ENCODE data around the gene ROBO2.

Gene ROBO2

DNA sequence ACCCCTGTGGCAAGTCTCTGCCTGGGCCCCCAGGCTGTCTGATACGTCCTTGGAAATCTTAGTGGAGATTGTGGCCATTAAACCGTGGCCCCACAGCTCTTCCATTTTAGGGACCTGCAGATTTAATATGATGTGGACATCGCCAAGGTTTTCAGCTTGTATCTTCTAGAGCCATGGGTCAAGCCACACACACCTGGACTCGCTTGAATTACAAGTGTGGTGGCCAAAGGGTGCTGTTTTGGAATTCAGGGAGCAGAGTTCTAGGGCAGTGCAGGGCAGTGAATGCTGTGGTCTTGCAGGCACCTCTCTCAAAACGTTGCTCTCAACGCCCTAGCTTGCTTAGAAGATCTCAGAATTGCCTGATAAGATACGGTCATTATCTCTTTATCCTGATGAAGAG is 211.2 kb downstream of the ROBO2 start:
- H3K9ac ChIP-seq (ENCODE audit: low read length): no peak overlapping the region; the same call in 1 of the 2 replicates
- no peak overlapping the region; the same call in 1 of the 2 replicates for H3K4me2 ChIP-seq (ENCODE audit: low read length)
- H3K9me3 ChIP-seq (ENCODE audit: low read length): no peaks in the 10 kb centered on the region
- no peaks in the 10 kb centered on the region for H3F3A ChIP-seq (ENCODE audit: insufficient read depth, low read length)
- H3K9me2 ChIP-seq (ENCODE audit: low read depth, low read length): no peaks in the 10 kb centered on the region
- peaks cover 91% of the 10 kb centered on the region for H3K4me1 ChIP-seq (ENCODE audit: insufficient read depth, low read length, severe bottlenecking)
- H4K20me1 ChIP-seq (ENCODE audit: insufficient read depth, low read length): no peaks in the 10 kb centered on the region
- H3K4me3 ChIP-seq (ENCODE audit: low read depth, low read length, poor library complexity, severe bottlenecking): no peak overlapping the region
- no peaks in the 10 kb centered on the region for H3K27me3 ChIP-seq (ENCODE audit: insufficient read depth, low read length)
- no peaks in the 10 kb centered on the region for H3K79me2 ChIP-seq (ENCODE audit: insufficient read depth, low read length)
- no peak for TF ChIP-seq CTCF (IDR thresholded peaks at IDR 0.05; ENCODE audit: low read length)
- TF ChIP-seq EZH2 (IDR thresholded peaks at IDR 0.05; ENCODE audit: borderline replicate concordance, low read length): no peak
- H3K36me3 ChIP-seq (ENCODE audit: insufficient read depth, low read length): no peaks in the 10 kb centered on the region
- peak overlapping the region; percentile 39; the same call in 1 of the 2 replicates for H2AFZ ChIP-seq (ENCODE audit: low read length)
- H3K27ac ChIP-seq (ENCODE audit: low read depth, low read length, poor library complexity, severe bottlenecking): peak overlapping the region; percentile 53

GRCh38 chr3:77254967-77255831 is 215.3 kb downstream of the ROBO2 start:
- peak overlapping the region; percentile 63 for H3K4me2 ChIP-seq (ENCODE audit: low read length)

More at GRCh38 chr3:77254967-77255831, 215.3 kb downstream of the ROBO2 start:
- Histone ChIP-seq H3K9me2 (ENCODE audit: low read depth, low read length) (no peaks in the 10 kb centered on the region), H2AFZ (ENCODE audit: low read length) (peak overlapping the region; percentile 71), H3K4me1 (ENCODE audit: insufficient read depth, low read length, severe bottlenecking) (peaks cover 70% of the 10 kb centered on the region), H3K27me3 (ENCODE audit: insufficient read depth, low read length) (no peaks in the 10 kb centered on the region), H3K4me3 (ENCODE audit: low read depth, low read length, poor library complexity, severe bottlenecking) (peak overlapping the region; percentile 35), H3F3A (ENCODE audit: insufficient read depth, low read length) (no peaks in the 10 kb centered on the region), H3K9me3 (ENCODE audit: low read length) (peaks cover 6% of the 10 kb centered on the region; the same call in 1 of the 2 replicates), H3K9ac (ENCODE audit: low read length) (peak overlapping the region; percentile 87), H4K20me1 (ENCODE audit: insufficient read depth, low read length) (no peaks in the 10 kb centered on the region), H3K79me2 (ENCODE audit: insufficient read depth, low read length) (no peaks in the 10 kb centered on the region), H3K36me3 (ENCODE audit: insufficient read depth, low read length) (peaks cover 4% of the 10 kb centered on the region; the same call in 1 of the 2 replicates), H3K27ac (ENCODE audit: low read depth, low read length, poor library complexity, severe bottlenecking) (peak overlapping the region; percentile 97)
- TF ChIP-seq EZH2 (IDR thresholded peaks at IDR 0.05; ENCODE audit: borderline replicate concordance, low read length): no peak
- TF ChIP-seq CTCF (IDR thresholded peaks at IDR 0.05; ENCODE audit: low read length): peak; percentile 91
